Measurements from ENCODE around the gene ASTL.

Gene ASTL

GRCh38 chr2:96106991-96107707, 31.2 kb downstream of the ASTL start:
- Histone ChIP-seq H4K20me1 (ENCODE audit: insufficient read depth) (no peaks in the 10 kb centered on the region), H3K27me3 (ENCODE audit: insufficient read depth, low read depth) (peaks cover 3% of the 10 kb centered on the region; the same call in 1 of the 2 replicates), H3K27ac (no peak overlapping the region), H3K4me2 (no peak overlapping the region), H3K9ac (no peak overlapping the region), H3K4me1 (ENCODE audit: low read depth, poor library complexity, severe bottlenecking) (no peaks in the 10 kb centered on the region), H3K4me3 (IDR thresholded peaks at IDR 0.05; ENCODE audit: insufficient read depth, low read depth, low read length) (no peak overlapping the region), H2AFZ (ENCODE audit: low read depth) (no peak overlapping the region), H3K79me2 (ENCODE audit: insufficient read depth, low read depth) (no peaks in the 10 kb centered on the region), H3K36me3 (ENCODE audit: insufficient read depth) (no peaks in the 10 kb centered on the region)
- no peak for TF ChIP-seq CTCF (conservative IDR thresholded peaks at IDR 0.05; ENCODE audit: low read depth, low read length)

GRCh38 chr2:96105994-96106715, 32.1 kb downstream of the ASTL start:
- H3K27ac ChIP-seq = no peak overlapping the region
- TF ChIP-seq CTCF (conservative IDR thresholded peaks at IDR 0.05; ENCODE audit: low read depth, low read length) = no peak
- no peak overlapping the region for H3K4me2 ChIP-seq
- H3K4me1 ChIP-seq (ENCODE audit: low read depth, poor library complexity, severe bottlenecking) = no peaks in the 10 kb centered on the region
- H3K4me3 ChIP-seq (IDR thresholded peaks at IDR 0.05; ENCODE audit: insufficient read depth, low read depth, low read length) = no peak overlapping the region
- no peak overlapping the region for H3K9ac ChIP-seq
- no peak overlapping the region for H2AFZ ChIP-seq (ENCODE audit: low read depth)
- peaks cover 3% of the 10 kb centered on the region; the same call in 1 of the 2 replicates for H3K27me3 ChIP-seq (ENCODE audit: insufficient read depth, low read depth)
- no peaks in the 10 kb centered on the region for H3K36me3 ChIP-seq (ENCODE audit: insufficient read depth)
- H3K79me2 ChIP-seq (ENCODE audit: insufficient read depth, low read depth) = no peaks in the 10 kb centered on the region
- H4K20me1 ChIP-seq (ENCODE audit: insufficient read depth) = no peaks in the 10 kb centered on the region

GRCh38 chr2:96105152-96105915, 33.0 kb downstream of the ASTL start:
- no peaks in the 10 kb centered on the region for H3K36me3 ChIP-seq (ENCODE audit: insufficient read depth)

More at GRCh38 chr2:96105152-96105915, 33.0 kb downstream of the ASTL start:
- H3K79me2 ChIP-seq (ENCODE audit: insufficient read depth, low read depth) = no peaks in the 10 kb centered on the region
- H2AFZ ChIP-seq (ENCODE audit: low read depth) = no peak overlapping the region
- H3K4me1 ChIP-seq (ENCODE audit: low read depth, poor library complexity, severe bottlenecking) = no peaks in the 10 kb centered on the region
- H3K4me2 ChIP-seq = no peak overlapping the region
- no peak for TF ChIP-seq CTCF (conservative IDR thresholded peaks at IDR 0.05; ENCODE audit: low read depth, low read length)
- H3K9ac ChIP-seq = no peak overlapping the region
- H3K4me3 ChIP-seq (IDR thresholded peaks at IDR 0.05; ENCODE audit: insufficient read depth, low read depth, low read length) = no peak overlapping the region
- no peak overlapping the region for H3K27ac ChIP-seq
- no peaks in the 10 kb centered on the region; the same call in 1 of the 2 replicates for H3K27me3 ChIP-seq (ENCODE audit: insufficient read depth, low read depth)
- H4K20me1 ChIP-seq (ENCODE audit: insufficient read depth) = no peaks in the 10 kb centered on the region

Data from KMS-11 (cell line).